Neural crest cell (in vitro differentiated cells): ENCODE data around the gene DMGDH. TPM values are rescaled to one million over a fixed set of nuclear protein-coding genes. Genes with fewer than 3 reads are reported as not detected.

Experiments used
- DNase-seq: peaks from one replicate; pipeline ENCODE4 v3.0.0; 2021; ENCODE audit warnings: low read depth, mixed read lengths, low spot score
- H3K27ac Mint-ChIP-seq: one replicate; pipeline ENCODE4 v1.8.0; 2021; ENCODE audit warnings: mild to moderate bottlenecking, mixed read lengths; ENCODE audit not compliant: unreplicated experiment
- H3K27me3 Mint-ChIP-seq: 2 replicates; pipeline ENCODE4 v1.8.0; 2021; ENCODE audit warnings: low read depth, mild to moderate bottlenecking, mixed read lengths
- H3K36me3 Mint-ChIP-seq: 2 replicates; pipeline ENCODE4 v1.8.0; 2021; ENCODE audit warnings: low read depth, mild to moderate bottlenecking, mixed read lengths
- H3K4me1 Mint-ChIP-seq: 2 replicates; pipeline ENCODE4 v1.8.0; 2021; ENCODE audit warnings: mixed read lengths
- H3K4me3 Mint-ChIP-seq: one replicate; pipeline ENCODE4 v1.8.0; 2021; ENCODE audit warnings: mild to moderate bottlenecking, mixed read lengths
- H3K9me3 Mint-ChIP-seq: 2 replicates; pipeline ENCODE4 v1.8.0; 2021; ENCODE audit warnings: mixed read lengths
- CTCF ChIP-seq: fragments of 200-600 bp; sonication (generic); conservative IDR thresholded peaks from 2 replicates; pipeline ENCODE4 v1.5.0; 2021; ENCODE audit warnings: antibody characterized with exemption, mild to moderate bottlenecking
- total RNA-seq: library from RNA; stranded (reverse); gene quantifications from 2 replicates; pipeline ENCODE4 v1.2.1, GENCODE V29; 2021

DMGDH gene
- total RNA-seq, 1 donor from 2014 or later = not detected

- no peaks in the 10 kb centered on the region for H3K27me3 Mint-ChIP-seq
Observed at GRCh38 chr5:79048437-79048836, 21.0 kb downstream of the DMGDH start.

GRCh38 chr5:79047199-79047598 lies 22.3 kb downstream of the DMGDH start:
- no peaks in the 10 kb centered on the region for H3K4me1 Mint-ChIP-seq
- H3K27me3 Mint-ChIP-seq = no peaks in the 10 kb centered on the region
- H3K36me3 Mint-ChIP-seq = no peaks in the 10 kb centered on the region
- peaks cover 2% of the 10 kb centered on the region for H3K9me3 Mint-ChIP-seq
- DNase-seq = no peak
- H3K4me3 Mint-ChIP-seq = no peak overlapping the region
- no peak overlapping the region for H3K27ac Mint-ChIP-seq
- no peak for TF ChIP-seq CTCF

More at GRCh38 chr5:79048437-79048836, 21.0 kb downstream of the DMGDH start:
- Mint-ChIP-seq H3K4me3 (no peak overlapping the region), H3K4me1 (no peaks in the 10 kb centered on the region), H3K9me3 (peaks cover 5% of the 10 kb centered on the region), H3K27ac (no peak overlapping the region), H3K36me3 (no peaks in the 10 kb centered on the region)
- TF ChIP-seq CTCF = no peak
- no peak for DNase-seq

GRCh38 chr5:79042188-79042587 lies 27.3 kb downstream of the DMGDH start:
- Mint-ChIP-seq H3K27me3 (no peaks in the 10 kb centered on the region), H3K9me3 (peaks cover 3% of the 10 kb centered on the region), H3K4me1 (no peaks in the 10 kb centered on the region), H3K27ac (no peak overlapping the region), H3K4me3 (no peak overlapping the region), H3K36me3 (no peaks in the 10 kb centered on the region)
- DNase-seq = no peak
- TF ChIP-seq CTCF = no peak

GRCh38 chr5:79036769-79037168 lies 32.7 kb downstream of the DMGDH start:
- TF ChIP-seq CTCF = no peak
- Mint-ChIP-seq H3K27me3 (no peaks in the 10 kb centered on the region), H3K4me1 (no peaks in the 10 kb centered on the region), H3K4me3 (no peak overlapping the region), H3K36me3 (no peaks in the 10 kb centered on the region), H3K9me3 (peaks cover 5% of the 10 kb centered on the region), H3K27ac (no peak overlapping the region)
- DNase-seq = no peak

GRCh38 chr5:79035237-79035636 lies 34.2 kb downstream of the DMGDH start:
- no peak overlapping the region for H3K4me3 Mint-ChIP-seq

More at GRCh38 chr5:79035237-79035636, 34.2 kb downstream of the DMGDH start:
- Mint-ChIP-seq H3K9me3 (peaks cover 5% of the 10 kb centered on the region), H3K36me3 (no peaks in the 10 kb centered on the region), H3K27me3 (no peaks in the 10 kb centered on the region), H3K4me1 (no peaks in the 10 kb centered on the region), H3K27ac (no peak overlapping the region)
- no peak for TF ChIP-seq CTCF
- DNase-seq = no peak
